SIG-M5 treated with dmso at 0.1 percent for 504 hours (cell line): ENCODE results near the gene RXRG.
"Not testable (repeated sequence)": the region's sequence is repeated elsewhere in the genome, so short reads cannot be mapped to it uniquely, and the experiment has no call there.

Experiments
- DNase-seq: peaks from one replicate; lab custom pipeline; 2025; ENCODE audit not compliant: unreplicated experiment; lab: John Stamatoyannopoulos, UW

The RXRG gene

DNA sequence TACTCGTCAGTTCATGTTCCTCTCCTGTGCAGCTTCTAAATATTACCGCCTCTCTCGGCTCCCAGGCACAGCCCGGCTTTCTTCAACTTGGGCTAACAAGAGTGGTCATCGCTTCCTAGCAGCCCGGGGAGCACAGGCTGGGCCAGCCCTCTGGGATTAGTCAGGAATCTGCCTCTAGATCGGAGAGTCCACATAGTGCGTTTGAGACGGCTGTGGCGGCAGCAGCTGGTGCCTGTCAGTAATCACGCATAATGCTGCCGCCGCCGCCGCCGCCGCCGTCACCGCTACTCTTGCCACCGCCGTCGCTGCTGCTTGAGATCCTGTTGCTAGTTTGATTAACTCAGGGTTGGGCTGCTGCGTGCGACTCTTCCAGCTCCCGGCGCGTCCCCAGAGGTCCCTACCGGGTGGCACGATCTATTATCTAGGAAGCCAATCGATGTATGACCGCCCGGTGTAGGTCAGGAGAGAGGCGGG lies at the start of gene RXRG:
RXRG (minus strand) TSS at position 230 of the 474 bp plus-strand sequence. CDS start 233 bp downstream, outside the sequence.
- DNase-seq: no peak

DNA sequence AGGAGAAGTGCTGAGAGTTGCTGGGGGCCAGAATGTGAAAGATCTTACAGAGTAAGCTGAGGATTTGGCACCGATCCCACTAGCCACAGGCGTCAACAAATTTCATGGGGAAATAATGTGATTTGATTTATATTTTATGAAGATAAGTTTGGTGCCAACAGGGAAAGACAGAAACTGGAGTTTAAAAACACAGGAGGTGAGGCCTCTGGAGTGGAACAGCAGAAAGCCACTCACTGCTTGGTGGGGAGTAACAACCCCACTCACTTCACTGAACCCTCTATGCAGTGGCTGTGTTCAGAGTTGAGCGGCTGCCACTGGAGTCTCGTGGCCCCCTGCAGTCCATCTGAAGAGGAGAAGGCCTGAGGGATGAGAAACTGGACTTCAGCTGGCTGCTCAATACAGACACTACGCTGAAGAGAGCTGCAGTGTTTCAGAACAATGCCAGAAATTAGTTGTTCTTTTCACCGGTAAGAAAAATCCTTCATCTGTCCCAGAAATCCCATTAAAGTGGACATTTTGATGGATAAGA lies 48.0 kb upstream of the RXRG start:
- no peak for DNase-seq

DNA sequence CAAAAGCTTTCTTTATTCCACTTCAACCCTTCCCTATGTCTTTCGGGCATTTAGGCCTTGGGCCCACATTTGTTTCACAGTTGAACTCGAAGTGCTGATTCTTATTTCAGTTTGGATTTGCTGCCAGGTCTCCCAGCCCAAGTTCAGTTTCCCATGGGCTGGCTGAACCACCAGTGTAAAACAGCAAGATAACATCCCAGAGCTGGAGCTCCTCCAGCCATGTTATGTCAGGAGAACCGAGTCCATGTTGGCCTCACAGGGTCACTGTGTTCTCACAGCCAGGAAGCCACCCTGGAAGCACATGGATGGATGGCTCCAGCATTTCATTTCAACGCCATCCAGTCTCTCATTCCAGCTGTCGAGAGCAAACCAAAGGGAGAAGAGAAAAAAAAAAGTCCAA lies 45.2 kb upstream of the RXRG start:
- DNase-seq: no peak

DNA sequence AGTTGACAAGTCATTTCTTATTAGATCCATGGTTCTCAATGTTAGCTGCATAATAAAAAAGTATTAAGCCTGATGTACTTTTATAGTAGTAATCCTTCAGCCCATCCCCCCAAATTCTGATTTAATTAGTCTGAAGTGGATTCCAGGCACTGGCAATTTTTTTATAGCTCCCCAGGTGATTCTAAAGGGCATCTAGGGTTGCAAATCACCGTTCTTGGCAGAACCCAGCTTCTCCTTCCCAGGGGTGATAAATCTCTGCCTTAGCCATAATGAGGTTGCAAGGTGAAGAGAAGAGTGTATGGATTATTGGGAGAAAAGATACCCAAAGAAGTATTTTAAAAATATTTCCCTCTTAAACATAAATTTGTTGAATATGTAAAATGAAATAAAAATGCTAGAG lies 43.0 kb upstream of the RXRG start:
- no peak for DNase-seq

DNA sequence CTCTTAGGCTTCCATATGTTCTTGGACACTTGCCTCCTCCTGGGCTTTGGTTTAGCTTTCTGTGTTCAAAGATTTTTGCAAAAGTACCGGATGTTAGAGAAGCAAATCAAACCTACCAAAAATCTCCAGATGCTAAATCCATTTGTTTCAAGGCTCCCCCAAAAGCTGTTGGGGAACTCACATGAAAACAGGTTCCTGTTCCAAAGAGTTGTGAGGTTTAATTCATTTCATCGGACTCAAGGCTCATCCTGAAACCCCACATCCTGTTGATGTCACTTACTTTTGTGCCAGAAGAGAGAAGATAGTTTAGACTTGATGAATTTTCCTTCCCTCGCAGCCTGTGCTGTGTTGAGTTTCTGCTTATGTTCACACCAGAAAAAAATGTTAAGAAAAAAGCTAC lies 41.7 kb upstream of the RXRG start:
- no peak for DNase-seq

DNA sequence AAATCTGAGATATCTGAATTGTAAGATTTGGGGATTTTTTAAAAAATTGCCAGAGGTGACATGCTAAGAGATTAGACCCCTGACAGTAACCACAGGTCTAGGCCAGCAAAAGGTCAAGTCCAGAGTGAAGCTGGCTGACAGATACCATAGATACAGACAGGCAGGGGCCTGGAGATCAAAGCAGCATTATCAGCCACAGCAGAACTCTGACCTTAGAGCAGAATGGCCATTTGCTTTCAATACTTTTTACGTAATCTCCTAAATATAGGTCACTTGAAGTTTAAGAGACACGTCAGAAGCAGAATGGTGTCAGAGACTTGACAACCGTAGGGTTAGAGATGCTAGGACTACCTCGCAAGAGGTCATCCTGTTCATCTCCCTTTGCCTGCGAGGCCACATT lies 40.8 kb upstream of the RXRG start:
- no peak for DNase-seq

DNA sequence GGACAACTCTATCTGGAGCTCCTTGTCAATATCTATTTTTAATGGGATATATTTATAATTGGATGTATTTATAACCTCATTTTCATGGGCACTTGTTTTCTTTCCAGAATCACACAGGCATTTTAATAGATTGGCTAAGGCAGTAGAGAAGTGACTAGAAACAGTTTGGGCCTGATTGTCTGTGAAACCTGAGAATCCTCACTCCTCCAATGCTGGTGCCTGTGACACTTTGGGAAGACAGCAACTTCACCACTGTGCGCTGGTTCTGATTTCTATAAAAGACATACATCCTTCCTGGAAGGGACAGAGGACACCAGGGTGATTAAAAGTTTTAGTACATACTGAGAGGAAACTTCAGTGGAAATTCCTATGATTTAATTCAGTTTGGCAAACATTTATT lies 39.6 kb upstream of the RXRG start:
- DNase-seq: no peak

DNA sequence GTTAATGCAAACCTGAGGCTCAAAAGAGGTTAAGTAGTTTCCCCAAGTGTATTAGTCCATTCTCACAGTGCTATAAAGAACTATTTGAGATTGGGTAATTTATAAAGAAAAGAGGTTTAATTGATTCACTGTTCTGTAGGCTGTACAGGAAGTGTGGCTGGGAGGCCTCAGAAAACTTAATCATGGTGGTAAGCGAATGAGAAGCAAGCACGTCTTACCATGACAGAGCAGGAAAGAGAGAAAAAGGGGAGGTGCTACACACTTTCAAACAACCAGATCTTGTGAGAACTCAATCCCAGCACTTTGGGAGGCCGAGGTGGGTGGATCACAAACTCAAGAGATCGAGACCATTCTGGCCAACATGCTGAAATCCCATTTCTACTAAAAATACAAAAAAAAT lies 38.5 kb upstream of the RXRG start:
- DNase-seq: no peak

DNA sequence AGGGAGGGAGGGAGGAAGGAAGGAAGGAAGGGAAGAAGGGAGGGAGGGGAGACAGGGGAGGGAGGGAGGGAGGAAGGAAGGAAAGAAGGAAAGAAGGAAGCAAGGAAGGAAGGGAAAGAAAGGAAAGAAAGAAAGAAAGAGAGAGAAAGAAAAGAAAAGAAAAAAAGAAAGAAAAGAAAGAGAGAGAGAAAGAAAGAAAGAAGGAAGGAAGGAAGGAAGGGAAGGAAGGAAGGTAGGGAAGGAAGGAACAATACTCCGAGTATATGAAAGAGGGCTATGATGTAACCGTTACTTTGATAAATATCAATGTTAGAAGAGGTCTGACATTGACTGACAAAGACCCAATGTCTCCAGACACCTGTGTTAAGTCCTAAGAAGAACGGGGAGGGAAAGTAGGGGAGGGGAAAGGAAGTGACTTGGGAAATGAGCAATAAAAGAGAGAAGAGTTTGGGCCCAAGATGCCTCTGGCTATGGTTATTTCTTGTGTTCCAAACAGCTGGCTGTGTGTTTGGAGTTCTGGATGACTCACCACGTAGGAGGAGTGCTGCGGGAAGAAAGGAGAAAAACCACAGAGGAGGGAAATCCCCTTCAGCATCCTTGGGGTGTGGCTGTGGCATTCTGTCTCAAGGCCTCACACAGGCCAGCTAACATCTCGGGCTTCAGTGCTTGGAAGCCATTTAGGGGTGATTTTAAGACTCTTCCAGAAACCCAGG lies 37.0 kb upstream of the RXRG start:
- no peak for DNase-seq

DNA sequence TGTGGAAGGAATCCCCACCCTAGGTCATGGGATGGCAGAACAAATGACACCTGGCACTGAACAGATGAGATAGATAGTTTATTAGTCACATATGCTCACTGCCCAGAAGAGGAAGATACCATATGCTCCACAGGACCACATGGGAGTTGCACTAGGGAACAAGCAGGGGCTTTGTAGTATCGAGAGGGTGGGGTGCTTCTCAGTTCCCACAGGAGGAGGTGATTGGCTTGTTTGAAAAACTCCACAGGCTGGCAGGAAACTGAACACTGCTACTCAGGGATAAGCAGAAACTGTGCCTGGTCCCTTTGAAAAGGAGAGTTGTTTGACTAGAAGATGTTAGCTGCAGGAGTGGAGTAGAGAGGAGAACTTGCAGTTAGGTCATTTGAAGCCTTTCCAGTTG lies 31.9 kb upstream of the RXRG start:
- DNase-seq: no peak

DNA sequence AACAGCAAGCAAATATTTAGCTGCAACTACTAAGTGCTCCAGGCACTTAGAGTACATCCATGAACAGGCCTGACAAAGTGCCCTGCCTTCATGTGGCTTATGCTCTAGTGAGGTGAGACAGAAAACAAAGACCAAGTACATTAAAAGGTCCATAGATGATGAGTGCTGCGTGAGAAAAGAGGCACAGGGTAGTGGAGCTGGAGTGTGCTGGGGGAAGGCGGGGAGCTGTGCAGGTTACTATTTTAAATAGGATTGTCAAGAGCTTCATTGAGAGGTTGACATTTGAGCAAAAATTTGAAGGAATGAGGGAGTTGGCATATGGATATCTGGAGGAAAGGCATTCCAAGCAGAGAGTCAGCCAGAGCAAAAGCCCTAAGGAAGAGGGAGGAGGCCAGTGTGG lies 29.3 kb upstream of the RXRG start:
- no peak for DNase-seq

DNA sequence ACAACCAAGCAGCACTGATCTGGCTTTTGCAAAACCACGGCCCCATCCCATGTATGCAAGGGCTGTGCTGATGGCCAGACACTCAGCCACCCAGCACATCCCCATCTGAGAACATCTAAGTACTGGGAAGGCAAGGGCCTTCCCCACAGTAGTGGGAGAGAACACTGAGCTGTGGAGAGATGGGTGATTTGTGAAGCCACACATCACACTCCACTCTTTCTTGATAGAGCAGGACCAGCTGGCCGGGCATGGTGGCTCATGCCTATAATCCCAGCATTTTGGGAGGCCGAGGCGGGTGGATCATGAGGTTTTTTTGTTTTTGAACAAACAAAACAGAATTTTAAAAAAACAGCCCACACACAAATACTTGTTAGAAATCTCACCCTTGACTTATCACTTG lies 28.2 kb upstream of the RXRG start:
- no peak for DNase-seq

DNA sequence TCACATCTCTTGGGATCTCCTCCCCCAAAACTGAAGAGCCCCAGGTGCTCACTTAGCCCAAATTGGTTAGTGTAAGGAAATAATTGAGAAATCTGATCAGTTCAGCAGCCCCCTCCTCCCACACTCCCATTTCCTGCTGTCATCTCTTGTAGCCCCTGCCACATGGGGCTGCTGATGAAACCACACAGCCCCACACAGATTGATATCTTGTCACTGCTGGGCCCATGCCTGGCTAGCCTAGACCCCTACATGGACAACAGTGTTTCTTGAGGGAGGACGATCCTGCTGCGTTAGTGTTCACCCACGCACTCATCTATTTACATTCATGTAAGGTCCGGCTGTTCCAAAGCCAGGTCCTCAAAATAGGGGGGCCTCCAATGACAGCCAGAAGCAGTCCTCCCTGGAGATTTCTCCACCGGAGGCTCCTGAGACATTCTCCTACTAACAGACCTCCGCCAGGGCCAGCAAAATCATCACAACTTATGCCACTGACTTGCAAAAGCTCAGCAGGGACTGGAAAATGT lies 23.9 kb upstream of the RXRG start:
- no peak for DNase-seq

DNA sequence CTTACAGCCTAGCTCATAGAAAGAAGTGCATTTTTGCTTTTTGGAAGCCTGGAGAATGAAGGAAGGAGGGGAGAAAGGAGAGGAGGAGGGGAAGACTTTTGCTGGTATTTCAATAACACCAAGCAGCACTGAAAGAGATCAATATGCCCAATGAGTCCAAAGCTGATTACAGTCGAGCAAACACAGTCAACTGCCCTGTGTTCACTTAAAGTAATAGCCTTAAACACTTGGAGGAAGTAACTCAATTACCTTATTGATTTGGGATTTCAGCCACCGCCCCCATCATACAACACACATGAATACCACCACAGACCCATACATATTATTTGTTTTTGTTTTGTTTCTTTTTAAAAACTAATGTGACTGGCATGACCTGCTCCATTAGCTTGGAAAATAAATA lies 23.3 kb upstream of the RXRG start:
- no peak for DNase-seq

DNA sequence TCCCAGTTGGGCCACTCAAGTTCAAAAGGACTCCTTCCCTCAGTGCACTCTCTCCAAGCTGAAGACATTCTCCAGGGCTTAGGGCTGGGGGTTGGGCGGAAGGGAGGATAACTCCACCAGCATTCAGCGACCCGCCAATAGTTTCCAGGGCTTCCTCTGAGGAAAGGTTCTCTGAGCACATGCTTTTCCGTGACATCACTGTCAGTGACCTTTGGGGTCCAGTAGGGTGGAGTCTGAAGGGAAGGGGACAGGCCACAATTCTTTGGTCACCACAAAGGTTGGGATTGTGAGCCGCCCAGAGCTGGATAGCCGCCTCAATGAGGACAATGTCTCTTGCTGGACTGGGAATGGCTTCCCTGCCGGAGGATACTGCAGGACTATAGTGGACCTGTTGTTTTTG lies 22.8 kb upstream of the RXRG start:
- no peak for DNase-seq

DNA sequence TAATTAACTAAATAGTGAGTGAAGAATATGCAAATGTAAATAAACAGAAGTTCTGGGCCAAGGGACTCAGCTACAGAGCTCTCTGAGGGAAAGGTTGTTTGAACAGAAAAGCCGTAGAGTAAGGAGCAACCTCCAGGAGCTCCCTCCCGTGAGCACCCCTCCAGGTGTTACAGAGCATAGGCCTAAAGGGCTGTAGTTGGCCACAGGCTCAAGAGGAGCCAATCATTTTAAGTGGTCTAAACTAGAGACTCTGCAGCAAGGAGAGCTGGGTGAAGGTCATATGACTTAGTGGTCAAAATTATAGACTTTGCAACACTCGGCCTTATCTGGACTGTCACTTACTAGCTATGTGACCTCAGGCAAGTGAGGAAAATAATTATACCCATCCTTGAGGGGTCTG lies 19.1 kb upstream of the RXRG start:
- DNase-seq: no peak

DNA sequence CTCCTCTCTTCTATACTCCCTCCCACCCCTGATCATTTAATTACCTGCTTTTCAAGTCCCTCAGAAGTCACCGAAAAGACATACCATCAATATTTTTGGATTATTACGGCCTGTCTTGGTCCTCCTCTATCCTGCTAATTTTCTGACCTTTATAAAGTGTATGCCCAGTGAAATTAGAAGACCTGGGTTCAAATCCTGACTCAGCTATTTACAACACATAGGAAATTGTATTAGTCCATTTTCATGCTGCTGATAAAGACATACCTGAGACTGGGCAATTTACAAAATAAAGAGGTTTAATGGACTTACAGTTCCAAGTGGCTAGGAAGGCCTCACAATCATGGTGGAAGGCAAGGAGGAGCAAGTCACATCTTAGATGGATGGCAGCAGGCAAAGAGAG lies 14.8 kb upstream of the RXRG start:
- DNase-seq: not testable (repeated sequence)

DNA sequence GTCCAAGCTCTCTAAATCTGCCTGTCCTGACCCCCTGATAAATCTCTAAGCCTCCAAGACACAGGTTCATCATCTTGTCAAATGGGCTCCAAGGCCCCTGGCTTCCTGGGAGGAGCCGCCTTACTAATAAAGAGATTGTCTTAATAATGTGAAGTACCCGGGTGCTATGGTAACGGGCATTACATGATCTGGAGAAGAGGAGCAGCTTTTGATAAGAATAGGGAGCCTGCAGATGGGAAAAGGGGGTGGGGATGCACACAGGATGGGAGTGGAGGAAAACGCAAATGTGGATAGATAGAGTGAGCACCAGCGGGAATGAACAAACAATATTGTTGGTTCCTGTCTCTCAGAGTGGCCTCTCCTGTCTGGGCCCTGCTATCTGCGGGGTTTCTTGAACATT lies 11.9 kb upstream of the RXRG start:
- DNase-seq: no peak

DNA sequence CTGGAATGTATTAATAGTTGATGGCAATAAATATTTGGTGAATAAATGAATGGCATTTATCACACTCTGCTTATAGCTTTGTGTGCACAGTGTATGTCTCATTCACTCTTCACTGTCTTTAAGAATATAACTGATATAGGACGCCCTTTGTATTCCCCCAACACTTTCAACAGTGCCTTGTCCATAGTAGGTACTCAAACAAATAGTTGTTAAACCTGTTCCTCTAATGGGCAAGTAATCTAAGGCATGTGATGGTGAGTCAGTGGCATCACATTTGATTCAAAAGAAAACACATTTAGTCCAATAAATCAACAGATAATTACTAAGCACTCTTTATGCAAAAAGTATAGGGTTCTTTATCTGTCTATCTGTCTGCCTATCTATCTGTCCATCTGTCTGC lies 11.2 kb upstream of the RXRG start:
- DNase-seq: peak; percentile 12

DNA sequence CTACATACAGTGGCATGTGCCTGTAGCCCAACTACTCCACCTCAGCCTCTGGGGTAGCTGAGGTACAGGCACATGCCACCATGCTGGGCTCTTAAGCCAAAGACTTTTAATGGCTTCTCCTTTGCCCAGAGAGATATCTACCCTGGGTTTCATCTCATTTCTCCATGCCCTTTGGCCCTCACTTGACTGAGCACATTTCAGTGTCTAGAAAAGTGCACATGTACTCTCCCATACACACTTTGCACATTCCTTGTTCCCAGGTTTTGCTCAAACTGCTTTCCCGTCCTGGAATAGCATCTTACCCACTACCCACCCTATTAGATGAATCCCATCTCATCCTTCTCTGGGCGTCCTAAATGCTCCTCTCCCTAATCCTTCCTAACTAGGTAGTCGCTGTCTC lies 10.2 kb upstream of the RXRG start:
- no peak for DNase-seq

DNA sequence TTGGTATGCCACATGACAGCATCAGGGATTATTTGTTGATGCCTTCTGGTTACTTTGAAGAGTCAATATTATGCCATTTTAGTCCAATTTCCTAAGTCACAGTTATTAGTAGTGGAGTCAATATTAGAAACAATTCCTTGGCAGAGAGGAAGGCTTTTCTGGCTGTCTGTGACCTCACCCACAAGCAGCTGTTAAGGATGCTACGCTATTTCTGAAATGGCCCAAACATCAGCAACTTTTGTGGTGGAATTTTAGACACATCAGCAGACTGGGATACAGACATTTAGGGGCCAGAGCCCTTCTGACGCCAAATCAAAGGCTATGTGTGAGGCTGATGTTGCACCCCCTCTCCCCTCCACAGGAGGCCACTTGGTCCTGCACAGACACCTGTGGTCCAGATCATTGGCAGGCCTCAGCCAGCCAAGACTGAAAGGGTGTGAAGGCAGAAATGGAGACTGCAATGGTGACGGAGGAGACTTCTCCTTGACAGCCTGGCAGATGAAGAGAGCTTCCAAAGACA lies 9.2 kb upstream of the RXRG start:
- no peak for DNase-seq

DNA sequence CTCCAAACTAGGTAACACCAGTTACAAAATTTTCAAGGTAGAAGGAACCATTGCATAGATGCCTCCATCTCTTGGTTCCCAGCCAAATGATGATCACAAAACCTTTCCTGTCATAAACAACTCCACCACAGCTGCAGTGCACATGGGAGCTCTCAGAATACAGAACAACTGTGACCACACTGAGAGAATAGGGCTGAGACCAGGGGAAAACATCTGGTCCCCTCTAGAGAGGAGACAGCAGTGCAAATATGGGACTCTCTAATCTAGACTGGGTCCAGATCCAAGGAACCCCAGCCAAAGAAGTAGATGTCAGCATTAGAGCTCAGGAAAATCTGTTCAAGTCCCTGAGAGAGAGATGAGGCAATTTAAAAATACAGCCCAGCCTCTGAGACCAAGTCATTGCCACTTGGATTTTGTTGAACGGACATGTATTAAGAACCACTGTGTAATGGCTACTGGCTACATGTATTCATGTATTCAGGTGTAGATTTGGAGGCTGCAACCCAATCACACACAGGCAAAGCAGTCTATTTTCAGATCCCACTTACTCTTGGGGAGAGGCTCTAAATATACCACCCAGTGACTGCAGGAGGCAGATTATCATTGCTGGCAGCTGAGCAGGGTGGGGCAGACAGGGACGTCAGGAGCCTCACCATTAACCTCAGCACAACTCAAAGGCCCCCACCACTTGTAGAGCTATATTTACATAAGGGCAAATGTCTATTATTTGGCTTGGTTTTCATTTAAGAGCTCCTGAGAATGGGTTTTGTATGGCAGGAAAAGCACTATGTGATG lies 7.6 kb upstream of the RXRG start:
- no peak for DNase-seq
